ENCODE data around the gene CAPN13.
A peak's percentile ranks its signal among the peaks of the same experiment; 100 is the strongest.

- TF ChIP-seq CTCF (IDR thresholded peaks at IDR 0.05) (no peak), POLR2A (IDR thresholded peaks at IDR 0.05) (peak in 1 of 2 donors; percentile 4)
Measured at GRCh38 chr2:30776831-30777635, 30.2 kb downstream of the CAPN13 start.

Data from Peyer's patch (tissue), 4 donors.